Activated CD4-positive, alpha-beta T cell treated with anti-CD3 and anti-CD28 coated beads, Interleukin-2, amount 50 U/mL, for 16 hours (primary cell): ENCODE results near the gene KCNAB1.

ENCODE experiments used
- DNase-seq: peaks from one replicate; pipeline ENCODE4 v3.0.0-alpha.2; 2020

The KCNAB1 gene

DNA sequence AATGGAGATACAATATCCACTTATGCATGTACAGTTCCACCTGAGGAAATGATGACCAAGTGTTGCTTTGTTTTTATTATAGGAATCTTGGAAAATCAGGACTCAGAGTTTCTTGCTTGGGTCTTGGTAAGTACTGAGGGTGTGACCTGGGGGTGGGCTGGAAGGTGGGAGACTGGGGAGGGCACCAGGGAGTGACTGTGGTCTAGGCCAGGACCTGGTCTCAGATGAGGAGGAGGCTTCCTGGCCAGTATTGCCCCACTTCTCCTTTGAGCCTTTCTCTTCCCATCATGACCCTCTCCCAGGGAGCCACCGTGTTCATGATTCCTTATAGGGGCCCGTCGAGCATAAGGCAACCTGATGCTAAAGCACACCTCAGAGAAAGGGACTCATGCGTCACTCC lies 301.2 kb downstream of the KCNAB1 start:
- DNase-seq, result no peak

DNA sequence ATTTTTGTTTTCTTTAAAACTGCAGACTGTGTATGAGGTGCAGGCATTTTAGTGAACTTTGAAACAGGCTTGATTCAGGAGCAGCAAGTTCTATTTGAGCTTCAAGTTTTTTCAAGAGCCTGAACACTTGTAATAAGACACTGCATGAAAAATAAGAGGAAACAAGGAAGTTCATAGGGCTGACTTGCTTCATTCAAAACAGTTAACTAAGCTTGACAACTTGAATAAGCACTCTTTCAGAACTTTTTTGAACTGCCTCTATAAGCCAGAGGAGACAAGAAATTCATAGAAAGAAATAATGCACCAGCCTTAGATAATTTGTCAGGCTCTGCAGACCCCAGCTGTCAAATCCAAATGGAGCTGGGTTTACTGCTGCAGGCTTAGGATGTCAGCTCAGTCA lies 304.4 kb downstream of the KCNAB1 start:
- no peak for DNase-seq

DNA sequence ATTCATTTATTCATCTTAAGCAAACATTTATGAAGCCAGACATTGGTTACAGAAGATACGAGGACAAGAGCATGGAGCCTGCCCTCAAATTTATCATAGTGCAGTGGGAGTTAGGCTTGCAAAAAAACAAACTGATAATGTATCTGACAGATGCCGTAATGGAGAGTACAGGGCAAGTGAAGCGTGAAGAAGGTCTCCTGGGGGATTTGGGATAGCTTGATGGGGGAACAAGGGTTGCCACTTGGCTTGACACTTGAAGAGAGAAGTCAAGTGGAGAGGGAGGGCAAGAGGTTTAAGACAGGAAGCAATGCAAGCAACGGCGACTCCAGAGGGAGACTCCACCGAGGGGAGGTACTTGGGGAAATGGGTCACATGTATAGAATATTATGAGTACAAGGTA lies 305.3 kb downstream of the KCNAB1 start:
- DNase-seq, result no peak

DNA sequence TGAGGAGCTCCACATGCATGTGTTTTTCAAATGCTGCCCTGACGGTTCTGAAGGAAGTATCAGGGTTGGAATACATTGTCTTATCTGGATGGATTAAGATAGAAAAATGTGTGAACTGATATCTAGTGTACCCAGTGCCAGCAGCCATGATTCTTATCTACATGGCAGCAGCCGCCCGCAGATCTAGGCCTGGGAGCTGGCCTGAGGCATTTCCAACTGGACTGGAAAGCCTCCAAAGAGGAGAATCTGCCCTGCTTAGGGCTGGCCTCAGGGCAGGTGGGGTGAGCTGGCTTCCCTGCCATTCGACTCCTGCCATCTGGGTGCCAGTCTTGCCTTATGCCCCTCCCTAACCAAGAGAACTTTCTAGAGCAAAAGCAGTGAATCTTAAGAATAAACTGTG lies 308.7 kb downstream of the KCNAB1 start:
- DNase-seq, result no peak

DNA sequence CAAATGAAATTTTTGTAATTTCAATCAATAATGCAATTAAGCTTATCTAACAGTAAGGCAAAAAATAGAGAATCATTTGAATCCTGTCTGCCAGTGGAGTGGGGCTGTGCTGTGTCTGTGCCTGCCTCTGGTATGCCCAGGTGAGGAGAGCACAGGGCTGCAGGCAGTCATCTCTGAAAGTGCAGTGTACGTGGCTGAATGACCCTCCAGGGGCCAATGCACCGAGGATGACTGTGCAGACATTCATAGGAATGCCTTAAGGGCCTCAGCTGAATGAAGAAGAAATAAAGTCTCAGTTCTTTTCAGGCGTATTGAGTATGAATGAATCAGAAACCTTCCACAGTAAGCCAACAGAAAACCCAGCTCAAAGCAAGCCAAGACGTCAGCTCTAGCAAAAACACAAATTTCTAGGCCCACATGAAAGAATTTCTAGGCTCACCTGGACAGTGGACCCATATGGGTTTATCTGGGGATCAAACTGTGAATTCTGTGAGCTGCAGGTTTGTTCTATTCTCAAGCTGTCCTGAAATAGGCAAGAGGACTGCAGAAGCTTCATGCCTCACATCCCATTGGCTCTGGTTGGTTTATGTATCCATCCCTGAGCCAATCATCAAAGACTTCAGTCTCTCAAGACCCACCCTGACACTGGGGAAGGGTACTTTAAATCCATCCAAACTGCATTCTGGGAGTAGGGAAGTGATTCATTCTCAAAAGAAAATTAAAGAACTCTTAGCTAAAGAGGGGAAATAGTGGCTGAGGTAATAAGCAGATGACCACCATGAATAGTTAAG lies 311.2 kb downstream of the KCNAB1 start:
- DNase-seq, result no peak

DNA sequence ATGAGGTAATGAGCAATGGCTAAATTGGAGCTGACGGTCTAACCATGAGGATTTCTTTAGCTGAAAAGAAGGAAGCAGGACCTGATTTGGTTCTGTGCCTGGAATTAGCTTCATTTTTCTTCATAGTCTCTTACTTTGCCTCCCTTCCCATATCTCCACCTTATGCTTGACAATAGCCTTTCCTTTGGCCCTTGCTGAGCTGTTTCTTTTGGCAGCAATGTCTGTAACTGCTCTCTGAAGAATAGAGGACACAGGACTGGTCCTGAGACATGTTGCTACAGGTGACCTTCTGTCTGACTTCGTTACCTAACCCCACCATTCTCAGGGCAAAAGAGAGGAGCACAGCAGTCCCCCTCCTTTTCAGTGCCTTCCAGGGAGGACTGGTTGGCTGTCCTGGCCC lies 312.2 kb downstream of the KCNAB1 start:
- DNase-seq, result no peak

DNA sequence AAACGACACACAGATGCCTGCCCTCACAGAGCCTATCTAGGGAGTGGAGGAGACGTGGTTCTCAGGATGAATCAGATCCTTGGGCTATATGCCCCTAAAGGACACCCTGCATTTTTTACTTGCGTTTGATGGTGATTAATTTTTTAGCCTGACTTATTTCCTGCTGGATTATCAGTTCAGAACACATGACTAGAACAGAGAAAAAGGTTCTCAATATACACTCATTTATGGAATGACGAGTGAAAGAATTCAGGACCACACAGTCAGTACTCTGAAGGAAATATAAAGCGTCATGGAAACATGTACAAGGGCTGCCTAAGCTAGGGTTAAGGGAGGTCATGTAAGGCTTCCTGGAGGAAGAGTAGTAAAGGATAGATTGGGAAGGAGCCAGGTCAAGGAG lies 312.8 kb downstream of the KCNAB1 start:
- DNase-seq, result peak; percentile 1

DNA sequence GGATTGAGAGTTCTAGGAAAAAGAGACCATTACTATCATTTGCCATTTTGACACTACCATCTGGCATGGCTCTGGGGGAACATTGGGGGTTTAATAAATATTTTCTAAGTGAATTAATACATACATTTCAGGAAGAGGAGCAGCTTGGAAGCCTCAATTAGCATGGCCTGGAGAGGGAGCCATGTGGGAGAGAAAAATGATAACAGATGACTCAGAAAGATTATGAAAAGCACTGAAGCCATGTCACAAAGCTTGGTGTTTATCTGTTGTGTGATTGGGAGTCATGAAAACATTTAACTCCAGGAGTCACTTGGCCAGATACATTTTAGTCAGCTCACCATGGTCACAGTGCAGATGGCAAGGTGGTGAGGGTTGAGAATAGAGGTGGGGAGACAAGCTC lies 313.5 kb downstream of the KCNAB1 start:
- DNase-seq, result no peak

DNA sequence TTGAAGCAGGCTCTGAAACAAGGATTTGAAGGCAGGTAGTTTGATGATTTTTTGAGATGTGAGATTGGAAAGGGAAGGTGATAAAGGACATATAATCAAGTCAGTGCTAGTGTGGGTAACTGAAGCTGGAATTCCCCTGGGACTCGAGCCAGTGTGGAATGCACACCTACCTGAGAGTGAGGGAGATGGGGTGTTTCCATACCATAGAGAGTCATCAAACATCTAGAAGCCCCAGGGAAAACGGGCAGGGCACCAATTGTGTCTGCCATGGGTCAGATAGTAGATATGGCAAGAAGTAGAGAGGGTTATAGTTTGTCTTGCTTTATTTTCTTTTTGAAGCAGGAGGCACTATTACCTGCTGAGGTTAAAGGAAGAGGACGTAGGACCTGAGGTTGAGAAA lies 314.5 kb downstream of the KCNAB1 start:
- DNase-seq, result no peak

DNA sequence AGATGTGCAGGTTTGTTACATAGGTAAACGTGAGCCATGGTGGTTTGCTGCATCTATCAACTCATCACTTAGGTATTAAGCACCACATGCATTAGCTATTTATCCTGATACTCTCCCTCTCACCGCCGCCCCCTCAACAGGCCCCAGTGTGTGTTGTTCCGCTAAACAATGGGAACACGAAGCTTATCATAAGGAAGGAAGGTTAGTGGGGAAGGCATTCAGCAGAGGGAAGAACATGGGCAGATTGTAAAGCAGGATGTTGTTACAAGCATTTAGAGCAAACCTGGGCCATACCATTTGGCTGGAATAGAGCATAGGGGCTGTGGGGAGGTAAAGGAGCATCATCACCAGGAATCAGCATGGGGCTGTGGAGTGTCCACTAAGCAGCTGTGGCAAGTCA lies 322.7 kb downstream of the KCNAB1 start:
- no peak for DNase-seq

DNA sequence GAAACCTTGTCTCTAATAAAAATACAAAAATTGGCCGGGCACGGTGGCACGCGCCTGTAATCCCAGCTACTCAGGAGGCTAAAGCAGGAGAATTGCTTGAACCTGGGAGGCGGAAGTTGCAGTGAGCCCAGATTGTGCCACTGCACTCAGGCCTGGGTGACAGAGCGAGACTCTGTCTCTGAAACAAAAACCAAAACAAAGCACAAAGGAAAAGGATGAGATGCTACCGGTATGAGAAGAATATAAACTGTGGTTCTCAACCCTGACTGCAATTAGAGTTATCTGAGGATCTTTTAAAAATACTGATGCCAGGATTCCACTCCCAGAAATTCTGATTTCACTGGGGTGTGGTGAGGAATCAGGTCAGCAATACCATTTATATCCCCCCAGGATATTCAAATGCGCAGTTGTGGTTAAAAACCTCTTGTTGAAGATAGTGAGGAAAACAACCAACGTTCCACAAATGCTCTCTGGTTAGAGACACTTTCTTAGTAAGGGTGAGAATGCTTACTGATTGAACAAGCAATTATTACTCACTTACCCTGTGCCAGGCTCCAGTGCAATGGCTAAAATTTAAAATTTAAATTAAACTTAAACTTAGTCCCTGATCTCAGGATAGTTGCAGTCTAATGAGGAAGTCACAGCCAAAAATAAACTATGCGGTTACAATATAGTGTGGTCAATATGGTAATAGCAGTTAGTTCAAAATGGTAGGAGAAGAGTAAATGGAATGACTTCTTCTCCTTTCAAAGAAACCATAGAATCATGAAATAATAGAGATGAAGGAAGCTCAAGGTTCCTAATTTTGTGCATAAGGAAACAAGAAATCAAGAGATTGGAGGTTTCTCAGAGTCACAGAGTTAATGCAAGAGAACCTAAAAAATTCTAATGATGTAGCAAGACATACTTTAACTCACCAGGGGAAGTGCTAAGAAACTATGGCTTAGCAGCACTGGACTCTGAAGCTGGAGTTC lies 325.0 kb downstream of the KCNAB1 start:
- no peak for DNase-seq

DNA sequence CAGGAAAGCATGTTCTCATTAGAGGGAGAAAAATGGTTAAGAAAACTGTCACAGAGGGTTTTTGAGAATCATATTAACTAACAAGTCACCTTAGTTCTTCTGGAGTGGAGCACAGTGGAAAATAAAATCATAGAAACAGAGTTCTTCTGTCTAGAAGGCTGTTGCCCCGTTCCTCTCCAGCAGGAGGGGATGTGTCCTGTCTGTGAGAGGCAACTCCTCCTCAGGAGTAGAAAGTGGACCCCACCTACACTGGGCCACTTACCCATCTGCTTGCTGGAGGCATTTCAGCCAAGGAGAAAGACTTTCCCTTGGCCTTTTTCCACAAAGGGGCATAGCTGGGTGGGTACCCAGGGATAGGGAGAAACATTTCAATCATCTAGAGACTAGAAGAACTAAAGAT lies 327.9 kb downstream of the KCNAB1 start:
- peak; percentile 12 for DNase-seq

DNA sequence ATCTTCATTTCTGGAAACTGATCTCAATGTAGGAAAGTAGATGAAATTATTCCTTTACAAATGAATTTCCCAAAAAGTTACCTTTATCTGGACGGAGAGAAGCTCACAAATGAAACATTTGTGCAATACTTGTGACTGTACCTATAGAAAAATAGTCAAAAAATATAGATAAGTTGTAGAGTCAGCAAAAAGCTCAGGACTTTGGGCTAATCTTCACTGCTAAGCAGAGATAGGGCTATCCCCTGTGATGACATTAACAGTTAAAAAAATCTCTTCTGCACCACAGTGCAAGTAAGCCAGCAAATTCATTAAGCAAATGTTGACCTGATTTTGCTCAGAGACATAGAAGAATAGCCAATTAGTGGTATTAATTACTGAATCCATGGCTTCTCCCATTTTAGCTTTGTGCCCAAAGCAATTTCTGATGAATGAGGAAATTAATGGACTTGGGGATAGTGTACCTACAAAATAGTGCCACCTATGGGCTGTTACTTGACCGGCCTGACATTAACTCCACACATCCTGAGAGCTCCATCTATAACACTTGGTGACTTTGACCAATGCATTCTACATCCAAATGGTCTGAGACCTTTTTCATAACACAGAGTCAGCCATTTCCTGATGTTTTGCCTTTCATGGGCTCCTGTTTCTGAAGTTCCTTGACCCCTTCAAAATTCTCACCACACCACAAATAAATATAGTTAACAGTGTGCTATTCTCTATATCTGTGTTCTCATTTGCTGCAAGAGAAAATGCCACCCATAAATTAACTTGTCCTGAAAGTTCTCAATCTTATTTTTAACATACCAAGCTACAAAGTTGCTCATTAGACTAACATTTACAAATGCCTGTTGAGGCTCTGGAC lies 329.6 kb downstream of the KCNAB1 start:
- DNase-seq, result peak; percentile 7

DNA sequence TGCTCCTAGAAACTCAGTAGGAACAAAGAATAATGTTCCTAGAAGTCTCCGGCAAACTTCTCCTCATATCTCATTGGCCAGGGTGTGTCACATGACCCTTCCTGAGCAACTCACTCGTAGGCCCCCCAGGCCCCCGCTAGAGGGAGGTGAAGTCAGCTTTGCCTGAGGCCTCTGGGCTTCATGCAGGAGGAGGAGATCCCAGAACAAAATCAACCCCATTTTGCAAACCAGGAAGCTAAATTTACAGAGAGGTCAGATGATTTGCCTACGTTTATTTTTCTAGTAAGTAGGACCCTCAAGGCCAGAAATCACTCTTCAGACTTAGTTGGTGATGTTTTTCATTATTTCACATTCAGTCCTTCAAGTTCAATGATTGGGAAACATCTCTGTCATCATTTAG lies 335.5 kb downstream of the KCNAB1 start:
- DNase-seq, result no peak

DNA sequence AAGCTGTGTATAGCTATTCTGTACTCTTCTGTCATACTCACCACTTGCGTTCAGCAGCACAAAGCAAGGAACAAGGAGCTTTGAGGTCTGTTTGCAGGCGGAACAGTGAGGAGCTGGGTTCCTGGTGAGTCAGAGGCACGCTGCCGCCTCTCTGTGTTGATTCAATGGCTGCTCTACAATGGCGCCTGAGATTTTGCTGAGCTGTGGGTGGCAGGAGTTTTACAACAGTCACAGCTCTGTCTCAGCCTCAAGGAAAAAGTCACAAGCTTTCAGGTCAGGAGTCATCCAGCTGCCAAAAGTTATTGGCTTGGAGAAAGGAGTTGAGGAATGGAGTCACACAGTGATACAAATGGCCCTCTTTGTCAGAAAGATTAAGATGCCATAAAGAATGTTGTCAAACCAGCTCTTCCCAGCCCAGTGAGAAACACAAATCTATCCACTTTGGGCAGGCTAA lies 336.4 kb downstream of the KCNAB1 start:
- no peak for DNase-seq

DNA sequence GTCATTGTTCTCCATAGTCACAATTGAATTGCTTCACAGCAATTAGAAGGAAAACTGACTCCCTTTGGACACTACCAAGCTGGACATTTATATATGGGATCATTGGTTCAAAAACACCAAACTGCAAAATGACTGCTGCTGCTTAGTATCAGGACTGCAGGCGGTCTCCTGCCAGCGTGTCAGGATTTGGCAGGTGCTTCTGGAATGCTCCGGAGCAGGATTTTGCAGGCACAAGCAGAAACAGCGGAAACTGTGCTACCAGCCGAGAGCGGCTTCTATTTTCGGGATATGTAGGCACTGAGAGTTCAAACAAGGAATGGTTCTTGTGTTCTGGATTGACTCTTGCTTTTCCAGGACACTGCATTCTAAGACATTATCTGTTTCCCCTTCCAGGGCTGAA lies 339.1 kb downstream of the KCNAB1 start:
- no peak for DNase-seq

DNA sequence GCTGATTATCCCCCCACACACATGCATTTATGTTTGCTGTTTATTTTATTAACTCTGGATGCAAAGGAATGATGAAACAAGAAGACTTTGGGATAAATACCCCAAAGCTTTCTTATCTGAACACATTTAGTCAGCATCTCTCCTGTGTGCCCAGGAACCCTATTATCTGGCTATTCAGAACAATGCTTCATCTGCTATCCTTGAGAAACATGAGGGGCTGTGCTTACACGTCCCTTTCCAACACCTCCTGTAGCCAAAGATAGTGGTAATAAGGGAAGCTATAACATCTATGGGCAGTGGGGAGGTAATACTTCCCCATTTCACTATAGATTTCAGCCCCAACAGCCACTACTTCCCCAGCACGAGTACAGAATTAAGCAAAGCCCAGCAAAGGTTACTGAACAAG lies 339.8 kb downstream of the KCNAB1 start:
- no peak for DNase-seq

DNA sequence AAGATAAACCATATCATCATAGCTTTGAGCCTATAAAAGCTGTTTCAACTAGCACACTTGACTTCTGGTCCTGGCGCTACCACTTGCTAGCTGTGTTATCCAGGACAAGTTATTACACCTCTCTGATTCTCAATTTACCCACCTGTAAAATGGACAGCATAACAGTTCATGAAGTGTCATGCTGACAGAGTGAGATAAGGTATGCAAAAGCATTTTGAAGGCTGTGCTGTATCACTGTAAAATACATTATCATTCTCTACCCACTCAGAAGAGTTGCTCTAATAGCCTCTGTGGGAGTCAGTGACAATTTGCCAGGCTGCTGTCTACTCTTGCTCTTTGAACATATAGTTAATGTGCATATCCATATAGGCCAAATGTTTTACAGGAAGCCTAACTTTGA lies 341.5 kb downstream of the KCNAB1 start:
- DNase-seq, result no peak

DNA sequence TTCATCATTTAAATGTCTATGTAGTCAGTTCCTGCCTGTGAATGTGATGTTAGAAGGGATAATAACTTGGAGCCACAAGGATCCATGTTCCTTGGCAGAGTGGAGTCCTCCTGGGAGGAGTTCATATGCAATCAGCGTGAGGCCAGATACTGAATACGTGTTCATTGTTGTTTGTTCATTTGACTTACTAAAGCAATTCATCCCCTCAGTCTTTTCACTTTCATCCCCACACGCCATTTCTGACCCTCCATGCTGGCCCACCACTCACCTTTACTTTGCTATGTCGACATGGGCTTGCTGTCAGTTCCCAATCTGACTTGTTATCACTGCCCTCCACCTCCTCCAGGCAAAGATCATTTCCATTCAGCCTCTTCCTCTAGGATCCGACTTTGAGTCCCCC lies 342.7 kb downstream of the KCNAB1 start:
- DNase-seq, result no peak

DNA sequence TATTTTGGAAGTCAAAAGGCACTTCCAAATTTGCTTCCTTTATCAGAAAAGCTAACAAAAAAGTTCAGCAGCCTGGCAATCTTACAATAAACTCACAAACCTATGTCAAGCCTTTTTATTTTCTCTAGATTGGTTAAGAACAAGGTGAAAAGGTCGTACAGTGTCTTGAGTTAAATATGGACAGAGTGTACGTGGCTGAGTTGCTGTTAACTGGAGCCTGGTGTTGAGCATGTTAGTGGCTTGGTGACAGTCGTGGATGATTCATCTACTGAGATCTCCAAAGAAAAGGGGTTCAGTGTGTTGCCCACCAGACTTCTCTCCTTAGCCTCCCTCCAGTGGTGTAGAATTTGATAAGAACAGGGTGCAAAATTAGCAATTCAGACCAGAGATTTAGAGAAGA lies 344.8 kb downstream of the KCNAB1 start:
- DNase-seq, result no peak

DNA sequence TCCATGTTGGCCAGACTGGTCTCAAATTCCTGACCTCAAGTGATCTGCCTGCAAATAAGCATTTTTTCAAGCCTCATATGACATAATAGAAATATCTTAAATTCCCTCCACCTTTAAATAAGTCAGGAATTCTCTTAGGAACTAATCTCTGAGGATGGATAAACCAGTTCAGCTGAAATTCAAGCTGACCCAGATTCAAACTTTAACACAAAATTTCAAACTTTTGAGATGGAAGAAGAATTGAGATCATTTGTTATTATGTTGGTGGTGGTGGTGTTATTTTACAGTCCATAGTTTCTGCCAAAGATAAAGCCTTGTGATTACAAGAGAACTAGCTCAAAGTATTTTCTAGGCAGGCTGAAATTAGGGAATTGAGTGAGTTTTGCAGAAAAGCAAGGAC lies 349.1 kb downstream of the KCNAB1 start:
- DNase-seq, result no peak

DNA sequence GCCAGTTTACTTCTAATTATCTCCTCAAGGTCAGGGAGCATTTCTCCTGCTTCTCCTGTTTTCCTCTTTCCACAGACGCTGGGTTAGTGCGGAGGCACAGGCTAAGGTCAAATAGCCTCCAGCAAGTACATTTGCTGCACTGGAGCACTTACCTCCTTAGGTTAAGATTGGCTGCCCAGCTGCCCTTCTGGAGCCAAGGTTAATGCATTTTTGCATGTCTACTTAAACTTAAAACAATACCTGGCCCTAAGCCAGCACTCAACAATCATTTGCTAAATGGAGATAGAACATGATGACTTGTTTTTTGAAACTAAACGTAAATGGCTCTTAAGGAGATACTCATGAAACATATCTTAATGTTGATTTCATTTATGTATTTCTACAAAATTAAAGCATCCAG lies 351.1 kb downstream of the KCNAB1 start:
- no peak for DNase-seq

DNA sequence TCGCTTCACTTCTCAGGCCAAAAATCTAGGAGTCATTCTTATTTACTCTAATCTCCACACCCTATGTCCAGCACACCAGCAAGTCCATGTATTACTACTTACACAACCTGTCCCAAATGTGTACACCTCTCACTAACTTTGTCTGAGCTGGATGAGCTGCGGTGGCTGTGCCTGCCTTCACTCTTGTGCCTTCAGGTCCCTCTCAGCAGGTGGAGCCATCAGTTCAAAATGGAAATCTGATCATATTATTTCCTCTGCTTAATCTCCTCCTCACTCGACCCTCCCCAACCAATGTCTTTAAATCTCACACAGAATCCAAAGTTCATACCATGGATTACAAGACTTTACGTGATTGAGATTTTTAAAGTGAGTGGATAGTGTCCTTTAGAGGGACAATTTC lies 351.8 kb downstream of the KCNAB1 start:
- no peak for DNase-seq
